Activated CD8-positive, alpha-beta memory T cell treated with anti-CD3 and anti-CD28 coated beads, Interleukin-2, amount 50 U/mL, for 4 hours (primary cell): Measurements from ENCODE around the gene AQP12A.
"Not testable (repeated sequence)": the region's sequence is repeated elsewhere in the genome, so short reads cannot be mapped to it uniquely, and the experiment has no call there.

Experiments
- DNase-seq: peaks from one replicate; pipeline ENCODE4 v3.0.0-alpha.2; 2020

The AQP12A gene

GRCh38 chr2:240662681-240663080, 29.0 kb upstream of the AQP12A start:
- no peak for DNase-seq

GRCh38 chr2:240663546-240664190, 28.0 kb upstream of the AQP12A start:
- no peak for DNase-seq

- no peak for DNase-seq
Measured at GRCh38 chr2:240664622-240665021, 27.0 kb upstream of the AQP12A start.

- no peak for DNase-seq
Measured at GRCh38 chr2:240670402-240670801, 21.3 kb upstream of the AQP12A start.

- DNase-seq, result no peak
Measured at GRCh38 chr2:240670950-240671349, 20.7 kb upstream of the AQP12A start.

- DNase-seq, result no peak
Measured at GRCh38 chr2:240672076-240672700, 19.5 kb upstream of the AQP12A start.

GRCh38 chr2:240672701-240673190, 18.9 kb upstream of the AQP12A start:
- DNase-seq, result no peak

GRCh38 chr2:240674461-240675184, 17.0 kb upstream of the AQP12A start:
- not testable (repeated sequence) for DNase-seq

- DNase-seq, result not testable (repeated sequence)
Measured at GRCh38 chr2:240675345-240675744, 16.3 kb upstream of the AQP12A start.

- not testable (repeated sequence) for DNase-seq
Measured at GRCh38 chr2:240678043-240678442, 13.6 kb upstream of the AQP12A start.

- not testable (repeated sequence) for DNase-seq
Measured at GRCh38 chr2:240678909-240679308, 12.8 kb upstream of the AQP12A start.

- not testable (repeated sequence) for DNase-seq
Measured at GRCh38 chr2:240680185-240680584, 11.5 kb upstream of the AQP12A start.

GRCh38 chr2:240682431-240683224, 9.0 kb upstream of the AQP12A start, which contains the start of gene AQP12B:
Gene AQP12B, minus strand, starts transcription at chr2:240682885. Its CDS starts 48 bp downstream, at chr2:240682837.
- DNase-seq, result not testable (repeated sequence)

GRCh38 chr2:240683329-240683979, 8.2 kb upstream of the AQP12A start:
- not testable (repeated sequence) for DNase-seq

GRCh38 chr2:240683980-240684728, 7.5 kb upstream of the AQP12A start:
- not testable (repeated sequence) for DNase-seq

GRCh38 chr2:240685771-240686371, 5.8 kb upstream of the AQP12A start:
- DNase-seq, result no peak

GRCh38 chr2:240686460-240686859, 5.2 kb upstream of the AQP12A start:
- DNase-seq, result no peak

GRCh38 chr2:240687045-240687740, 4.5 kb upstream of the AQP12A start:
- no peak for DNase-seq

- DNase-seq, result no peak
Measured at GRCh38 chr2:240687741-240688552, 3.7 kb upstream of the AQP12A start.

- no peak for DNase-seq
Measured at GRCh38 chr2:240688553-240688919, 3.1 kb upstream of the AQP12A start.
